SK-N-SH (cell line): ENCODE data around the gene MCF2L. TPM values are rescaled to one million over a fixed set of nuclear protein-coding genes. Genes with fewer than 3 reads are reported as not detected.

Experiments used
- CTCF ChIA-PET: fragments of 300-600, 350-600 bp; formaldehyde crosslinking; extraction: SDS; loops from one replicate; lab custom pipeline; 2021; lab: Yijun Ruan, JAX
- POLR2A ChIA-PET: fragments of 350-600 bp; sonication (Branson Sonifier 250); formaldehyde crosslinking; extraction: SDS; loops from one replicate; lab custom pipeline; 2020; ENCODE audit warnings: antibody characterized with exemption, inconsistent platforms; lab: Yijun Ruan, JAX
- DNase-seq: peaks from one replicate; pipeline ENCODE4 v3.0.0; 2012
- H2AFZ ChIP-seq: fragments of 200-600 bp; sonication (generic); 2 replicates; pipeline ENCODE4 v1.8.1; 2016; ENCODE audit warnings: antibody characterized with exemption, mild to moderate bottlenecking, low read depth
- H3F3A ChIP-seq: fragments of 200-600 bp; sonication (generic); replicated peaks from 2 replicates; pipeline ENCODE3; 2016; ENCODE audit warnings: antibody characterized with exemption, mild to moderate bottlenecking; ENCODE audit not compliant: insufficient read depth
- H3K27ac ChIP-seq, 2 experiments: fragments of 200-500 bp in 1 of 2; fragments of 200-600 bp in 1 of 2; sonication (Bioruptor generic) in 1 of 2; sonication (generic), shearing (Covaris generic) in 1 of 2; 2 replicates each; pipeline versions ENCODE4 v1.5.1 to v1.6.1; 2014 to 2016; ENCODE audit warnings: low read depth in 2 of 2, inconsistent platforms in 1 of 2, low read length in 1 of 2, mild to moderate bottlenecking in 1 of 2, mixed read lengths in 1 of 2
- H3K27me3 ChIP-seq: fragments of 200-600 bp; sonication (generic), shearing (Covaris generic); 2 replicates; pipeline ENCODE4 v1.6.1; 2016; ENCODE audit warnings: mixed run types; ENCODE audit not compliant: insufficient read depth
- H3K36me3 ChIP-seq, 2 experiments: fragments of 200-500 bp in 1 of 2; fragments of 200-600 bp in 1 of 2; sonication (Bioruptor generic) in 1 of 2; sonication (generic) in 1 of 2; replicated peaks in 1 of 2; 2 replicates each; pipeline versions ENCODE3 to v1.5.1; 2014 to 2016; ENCODE audit warnings: low read length in 1 of 2, mild to moderate bottlenecking in 1 of 2; ENCODE audit not compliant: insufficient read depth in 2 of 2, control insufficient read depth in 1 of 2
- H3K4me1 ChIP-seq, 2 experiments: fragments of 200-500 bp in 1 of 2; fragments of 200-600 bp in 1 of 2; sonication (Bioruptor generic) in 1 of 2; sonication (generic), shearing (Covaris generic) in 1 of 2; 2 replicates each; pipeline versions ENCODE4 v1.5.1 to v1.6.1; 2014 to 2016; ENCODE audit warnings: low read depth in 1 of 2, low read length in 1 of 2, mixed run types in 1 of 2; ENCODE audit not compliant: insufficient read depth in 2 of 2, control insufficient read depth in 1 of 2
- H3K4me2 ChIP-seq: fragments of 200-600 bp; sonication (generic), shearing (Covaris generic); 2 replicates; pipeline ENCODE4 v1.6.1; 2017; ENCODE audit warnings: mixed run types
- H3K4me3 ChIP-seq, 2 experiments: fragments of 200-500 bp in 1 of 2; fragments of 200-600 bp in 1 of 2; sonication (Bioruptor generic) in 1 of 2; sonication (generic), shearing (Covaris generic) in 1 of 2; 2 replicates each; pipeline versions ENCODE4 v1.5.1 to v1.8.1; 2014 to 2016; ENCODE audit warnings: low read depth in 2 of 2, inconsistent platforms in 1 of 2, low read length in 1 of 2, mild to moderate bottlenecking in 1 of 2, mixed read lengths in 1 of 2, moderate library complexity in 1 of 2
- H3K79me2 ChIP-seq: fragments of 200-600 bp; sonication (generic); 2 replicates; pipeline ENCODE4 v1.8.1; 2017; ENCODE audit warnings: mild to moderate bottlenecking; ENCODE audit not compliant: insufficient read depth
- H3K9ac ChIP-seq: fragments of 200-600 bp; sonication (generic); 2 replicates; pipeline ENCODE4 v1.6.1; 2017; ENCODE audit warnings: mixed run types
- H3K9me2 ChIP-seq: fragments of 200-600 bp; sonication (generic); 2 replicates; pipeline ENCODE4 v1.6.1; 2017; ENCODE audit warnings: mixed run types
- H3K9me3 ChIP-seq: fragments of 200-600 bp; sonication (generic); 2 replicates; pipeline ENCODE4 v1.6.1; 2017; ENCODE audit warnings: mixed run types, mild to moderate bottlenecking, moderate library complexity
- H4K20me1 ChIP-seq: fragments of 200-600 bp; sonication (generic); 2 replicates; pipeline ENCODE4 v1.6.1; 2017; ENCODE audit warnings: mild to moderate bottlenecking, mixed run types; ENCODE audit not compliant: insufficient read depth
- ELF1 ChIP-seq: IDR thresholded peaks from 2 replicates; pipeline ENCODE4 v1.4.0; 2012
- FOSL2 ChIP-seq: IDR thresholded peaks from 2 replicates; pipeline ENCODE4 v1.4.0; 2012; ENCODE audit warnings: low read depth, mild to moderate bottlenecking, moderate library complexity, borderline replicate concordance
- FOXM1 ChIP-seq: IDR thresholded peaks from 2 replicates; pipeline ENCODE4 v1.4.0; 2012; ENCODE audit warnings: low read depth, mild to moderate bottlenecking
- GABPA ChIP-seq: IDR thresholded peaks from 2 replicates; pipeline ENCODE4 v1.4.0; 2012; ENCODE audit warnings: low read depth, mild to moderate bottlenecking
- GATA2 ChIP-seq: sonication (generic); formaldehyde crosslinking; IDR thresholded peaks from 2 replicates; pipeline ENCODE4 v1.5.0; 2020; ENCODE audit warnings: mild to moderate bottlenecking, missing genetic modification reagents
- JUND ChIP-seq: IDR thresholded peaks from 2 replicates; pipeline ENCODE4 v1.4.0; 2012
- MXI1 ChIP-seq: IDR thresholded peaks from 2 replicates; pipeline ENCODE4 v1.6.1; 2012; ENCODE audit warnings: mild to moderate bottlenecking, low read depth, low read length, improper control_type of control experiment
- NRF1 ChIP-seq: IDR thresholded peaks from 2 replicates; pipeline ENCODE4 v1.6.1; 2012; ENCODE audit warnings: low read depth, mild to moderate bottlenecking, low read length
- POLR2AphosphoS5 ChIP-seq: IDR thresholded peaks from 2 replicates; pipeline ENCODE4 v1.6.1; 2012; ENCODE audit warnings: low read depth, low read length
- RAD21 ChIP-seq: IDR thresholded peaks from 2 replicates; pipeline ENCODE4 v1.6.1; 2012; ENCODE audit warnings: mild to moderate bottlenecking, low read length
- RCOR1 ChIP-seq: fragments of 150-350 bp; IDR thresholded peaks from 2 replicates; pipeline ENCODE4 v1.6.1; 2017; ENCODE audit warnings: antibody characterized with exemption, low read length
- WGBS: methylation state at CpG from one replicate; pipeline ENCODE4 v1.1.6; 2017; ENCODE audit warnings: low lambda C conversion rate; 5-methylcytosine and 5-hydroxymethylcytosine counted together
- polyA plus RNA-seq, 3 experiments: library from polyadenylated mRNA; depleted of rRNA; stranded (reverse); fragments of >200 nt; gene quantifications; 2 replicates each; pipeline ENCODE4 v1.2.3, GENCODE V29; 2012
- TF ChIP-seq, protein P1 (sequence below): IDR thresholded peaks from 2 replicates; pipeline ENCODE4 v1.6.1; 2012; ENCODE audit warnings: mild to moderate bottlenecking, low read depth, low read length, moderate library complexity
- TF ChIP-seq, protein P2 (sequence below): fragments of 200-600 bp; sonication (generic); IDR thresholded peaks from 2 replicates; pipeline ENCODE4 v1.6.1; 2017; ENCODE audit warnings: antibody characterized with exemption, mild to moderate bottlenecking, moderate library complexity
- TF ChIP-seq, protein P3 (sequence below): fragments of 150-350 bp; IDR thresholded peaks from 2 replicates; pipeline ENCODE4 v1.6.1; 2016; ENCODE audit warnings: mild to moderate bottlenecking, low read depth, low read length
- TF ChIP-seq, protein P4 (sequence below): IDR thresholded peaks from 2 replicates; pipeline ENCODE4 v1.4.0; 2012; ENCODE audit warnings: low read depth, borderline replicate concordance
- TF ChIP-seq, protein P5 (sequence below): fragments of 150-350 bp; IDR thresholded peaks from 2 replicates; pipeline ENCODE4 v1.6.1; 2017; ENCODE audit warnings: antibody characterized with exemption, low read length, low read depth, borderline replicate concordance
- TF ChIP-seq, protein P6 (sequence below): IDR thresholded peaks from 2 replicates; pipeline ENCODE4; 2012

The MCF2L gene
- polyA plus RNA-seq, 1 of the 3 experiments (the other 2 are of a cell fraction), result 0.56 TPM

DNA sequence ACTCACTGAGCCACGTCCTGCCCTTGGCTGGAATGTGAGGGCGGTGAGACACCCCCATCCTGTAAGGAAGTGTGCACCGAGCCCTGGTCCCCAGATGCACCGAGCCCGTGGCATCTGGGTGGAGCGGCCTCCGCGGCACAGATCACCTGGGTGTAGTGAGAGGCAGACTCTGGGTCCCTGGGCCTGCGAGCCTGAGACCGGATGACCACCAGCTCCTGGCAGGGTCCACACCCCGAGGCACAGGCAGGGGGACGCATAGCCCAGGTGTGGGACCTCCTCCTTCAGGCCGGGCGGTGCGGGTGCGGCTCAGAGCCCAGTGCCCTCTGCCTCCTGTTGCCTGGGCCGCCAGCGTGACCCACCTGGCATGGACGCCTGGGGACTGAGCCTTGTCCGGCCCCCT lies 12.4 kb downstream of the MCF2L start:
- H3K9me2 ChIP-seq, result no peaks in the 10 kb centered on the region
- no peak for TF ChIP-seq FOXM1
- TF ChIP-seq, protein P1, sequence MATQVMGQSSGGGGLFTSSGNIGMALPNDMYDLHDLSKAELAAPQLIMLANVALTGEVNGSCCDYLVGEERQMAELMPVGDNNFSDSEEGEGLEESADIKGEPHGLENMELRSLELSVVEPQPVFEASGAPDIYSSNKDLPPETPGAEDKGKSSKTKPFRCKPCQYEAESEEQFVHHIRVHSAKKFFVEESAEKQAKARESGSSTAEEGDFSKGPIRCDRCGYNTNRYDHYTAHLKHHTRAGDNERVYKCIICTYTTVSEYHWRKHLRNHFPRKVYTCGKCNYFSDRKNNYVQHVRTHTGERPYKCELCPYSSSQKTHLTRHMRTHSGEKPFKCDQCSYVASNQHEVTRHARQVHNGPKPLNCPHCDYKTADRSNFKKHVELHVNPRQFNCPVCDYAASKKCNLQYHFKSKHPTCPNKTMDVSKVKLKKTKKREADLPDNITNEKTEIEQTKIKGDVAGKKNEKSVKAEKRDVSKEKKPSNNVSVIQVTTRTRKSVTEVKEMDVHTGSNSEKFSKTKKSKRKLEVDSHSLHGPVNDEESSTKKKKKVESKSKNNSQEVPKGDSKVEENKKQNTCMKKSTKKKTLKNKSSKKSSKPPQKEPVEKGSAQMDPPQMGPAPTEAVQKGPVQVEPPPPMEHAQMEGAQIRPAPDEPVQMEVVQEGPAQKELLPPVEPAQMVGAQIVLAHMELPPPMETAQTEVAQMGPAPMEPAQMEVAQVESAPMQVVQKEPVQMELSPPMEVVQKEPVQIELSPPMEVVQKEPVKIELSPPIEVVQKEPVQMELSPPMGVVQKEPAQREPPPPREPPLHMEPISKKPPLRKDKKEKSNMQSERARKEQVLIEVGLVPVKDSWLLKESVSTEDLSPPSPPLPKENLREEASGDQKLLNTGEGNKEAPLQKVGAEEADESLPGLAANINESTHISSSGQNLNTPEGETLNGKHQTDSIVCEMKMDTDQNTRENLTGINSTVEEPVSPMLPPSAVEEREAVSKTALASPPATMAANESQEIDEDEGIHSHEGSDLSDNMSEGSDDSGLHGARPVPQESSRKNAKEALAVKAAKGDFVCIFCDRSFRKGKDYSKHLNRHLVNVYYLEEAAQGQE, result no peak
- TF ChIP-seq, protein P2, sequence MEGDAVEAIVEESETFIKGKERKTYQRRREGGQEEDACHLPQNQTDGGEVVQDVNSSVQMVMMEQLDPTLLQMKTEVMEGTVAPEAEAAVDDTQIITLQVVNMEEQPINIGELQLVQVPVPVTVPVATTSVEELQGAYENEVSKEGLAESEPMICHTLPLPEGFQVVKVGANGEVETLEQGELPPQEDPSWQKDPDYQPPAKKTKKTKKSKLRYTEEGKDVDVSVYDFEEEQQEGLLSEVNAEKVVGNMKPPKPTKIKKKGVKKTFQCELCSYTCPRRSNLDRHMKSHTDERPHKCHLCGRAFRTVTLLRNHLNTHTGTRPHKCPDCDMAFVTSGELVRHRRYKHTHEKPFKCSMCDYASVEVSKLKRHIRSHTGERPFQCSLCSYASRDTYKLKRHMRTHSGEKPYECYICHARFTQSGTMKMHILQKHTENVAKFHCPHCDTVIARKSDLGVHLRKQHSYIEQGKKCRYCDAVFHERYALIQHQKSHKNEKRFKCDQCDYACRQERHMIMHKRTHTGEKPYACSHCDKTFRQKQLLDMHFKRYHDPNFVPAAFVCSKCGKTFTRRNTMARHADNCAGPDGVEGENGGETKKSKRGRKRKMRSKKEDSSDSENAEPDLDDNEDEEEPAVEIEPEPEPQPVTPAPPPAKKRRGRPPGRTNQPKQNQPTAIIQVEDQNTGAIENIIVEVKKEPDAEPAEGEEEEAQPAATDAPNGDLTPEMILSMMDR, result no peak
- no peak for TF ChIP-seq GATA2 (CRISPR knock-in tag)
- TF ChIP-seq, protein P3, sequence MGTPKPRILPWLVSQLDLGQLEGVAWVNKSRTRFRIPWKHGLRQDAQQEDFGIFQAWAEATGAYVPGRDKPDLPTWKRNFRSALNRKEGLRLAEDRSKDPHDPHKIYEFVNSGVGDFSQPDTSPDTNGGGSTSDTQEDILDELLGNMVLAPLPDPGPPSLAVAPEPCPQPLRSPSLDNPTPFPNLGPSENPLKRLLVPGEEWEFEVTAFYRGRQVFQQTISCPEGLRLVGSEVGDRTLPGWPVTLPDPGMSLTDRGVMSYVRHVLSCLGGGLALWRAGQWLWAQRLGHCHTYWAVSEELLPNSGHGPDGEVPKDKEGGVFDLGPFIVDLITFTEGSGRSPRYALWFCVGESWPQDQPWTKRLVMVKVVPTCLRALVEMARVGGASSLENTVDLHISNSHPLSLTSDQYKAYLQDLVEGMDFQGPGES, result no peak
- TF ChIP-seq, protein P4, sequence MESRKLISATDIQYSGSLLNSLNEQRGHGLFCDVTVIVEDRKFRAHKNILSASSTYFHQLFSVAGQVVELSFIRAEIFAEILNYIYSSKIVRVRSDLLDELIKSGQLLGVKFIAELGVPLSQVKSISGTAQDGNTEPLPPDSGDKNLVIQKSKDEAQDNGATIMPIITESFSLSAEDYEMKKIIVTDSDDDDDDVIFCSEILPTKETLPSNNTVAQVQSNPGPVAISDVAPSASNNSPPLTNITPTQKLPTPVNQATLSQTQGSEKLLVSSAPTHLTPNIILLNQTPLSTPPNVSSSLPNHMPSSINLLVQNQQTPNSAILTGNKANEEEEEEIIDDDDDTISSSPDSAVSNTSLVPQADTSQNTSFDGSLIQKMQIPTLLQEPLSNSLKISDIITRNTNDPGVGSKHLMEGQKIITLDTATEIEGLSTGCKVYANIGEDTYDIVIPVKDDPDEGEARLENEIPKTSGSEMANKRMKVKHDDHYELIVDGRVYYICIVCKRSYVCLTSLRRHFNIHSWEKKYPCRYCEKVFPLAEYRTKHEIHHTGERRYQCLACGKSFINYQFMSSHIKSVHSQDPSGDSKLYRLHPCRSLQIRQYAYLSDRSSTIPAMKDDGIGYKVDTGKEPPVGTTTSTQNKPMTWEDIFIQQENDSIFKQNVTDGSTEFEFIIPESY, result no peak
- TF ChIP-seq POLR2AphosphoS5, result no peak
- TF ChIP-seq, protein P5, sequence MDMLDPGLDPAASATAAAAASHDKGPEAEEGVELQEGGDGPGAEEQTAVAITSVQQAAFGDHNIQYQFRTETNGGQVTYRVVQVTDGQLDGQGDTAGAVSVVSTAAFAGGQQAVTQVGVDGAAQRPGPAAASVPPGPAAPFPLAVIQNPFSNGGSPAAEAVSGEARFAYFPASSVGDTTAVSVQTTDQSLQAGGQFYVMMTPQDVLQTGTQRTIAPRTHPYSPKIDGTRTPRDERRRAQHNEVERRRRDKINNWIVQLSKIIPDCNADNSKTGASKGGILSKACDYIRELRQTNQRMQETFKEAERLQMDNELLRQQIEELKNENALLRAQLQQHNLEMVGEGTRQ, result no peak
- no peak for TF ChIP-seq RCOR1
- TF ChIP-seq FOSL2, result no peak
- no peak for TF ChIP-seq RAD21
- TF ChIP-seq MXI1, result no peak
- no peak for TF ChIP-seq JUND
- TF ChIP-seq GABPA, result no peak
- TF ChIP-seq, protein P6, sequence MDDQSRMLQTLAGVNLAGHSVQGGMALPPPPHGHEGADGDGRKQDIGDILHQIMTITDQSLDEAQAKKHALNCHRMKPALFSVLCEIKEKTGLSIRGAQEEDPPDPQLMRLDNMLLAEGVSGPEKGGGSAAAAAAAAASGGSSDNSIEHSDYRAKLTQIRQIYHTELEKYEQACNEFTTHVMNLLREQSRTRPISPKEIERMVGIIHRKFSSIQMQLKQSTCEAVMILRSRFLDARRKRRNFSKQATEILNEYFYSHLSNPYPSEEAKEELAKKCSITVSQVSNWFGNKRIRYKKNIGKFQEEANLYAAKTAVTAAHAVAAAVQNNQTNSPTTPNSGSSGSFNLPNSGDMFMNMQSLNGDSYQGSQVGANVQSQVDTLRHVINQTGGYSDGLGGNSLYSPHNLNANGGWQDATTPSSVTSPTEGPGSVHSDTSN, result no peak
- no peak for TF ChIP-seq ELF1
- TF ChIP-seq NRF1, result no peak
- H3K4me1 ChIP-seq, result peaks cover 0 to 81% of the 10 kb centered on the region in 2 experiments; a peak in 1 of 4 replicates
- H3K36me3 ChIP-seq, result no peaks in the 10 kb centered on the region
- H3F3A ChIP-seq, result no peaks in the 10 kb centered on the region
- ChIA-PET CTCF (interaction anchor here (0.9 to 2.1 kb wide), 3 partner anchors 12 to 48 kb away, joined by 4 to 8 read pairs (median 5); partner anchors contain the start of gene MCF2L), POLR2A (interaction anchor here (3.5 kb wide), 1 partner anchor 20 kb away, joined by 21 read pairs; no protein-coding TSS in a partner anchor)
- H3K27ac ChIP-seq, result no peak overlapping the region; a peak in 1 of 4 replicates
- WGBS, result 67% methylated on average over 5 of the region's 20 CpGs
- no peak overlapping the region for H2AFZ ChIP-seq
- H4K20me1 ChIP-seq, result no peaks in the 10 kb centered on the region
- no peaks in the 10 kb centered on the region for H3K79me2 ChIP-seq
- H3K27me3 ChIP-seq, result peaks cover 6% of the 10 kb centered on the region; the same call in 1 of the 2 replicates
- no peak overlapping the region for H3K4me2 ChIP-seq
- H3K9me3 ChIP-seq, result no peaks in the 10 kb centered on the region
- DNase-seq, result no peak
- no peak overlapping the region for H3K9ac ChIP-seq
- H3K4me3 ChIP-seq, result no peak overlapping the region
